Ectodermal cell (in vitro differentiated cells): ENCODE measurements around the gene WIPF2. TPM values are rescaled to one million over a fixed set of nuclear protein-coding genes. Genes with fewer than 3 reads are reported as not detected.

Experiments
- H3K27ac ChIP-seq: 2 replicates; pipeline ENCODE4 v1.7.0; 2013; ENCODE audit warnings: mild to moderate bottlenecking, low read depth, low read length; ENCODE audit not compliant: insufficient read depth, poor library complexity, severe bottlenecking
- H3K27me3 ChIP-seq: 2 replicates; pipeline ENCODE4 v1.7.0; 2013; ENCODE audit warnings: mild to moderate bottlenecking, low read length; ENCODE audit not compliant: insufficient read depth, control insufficient read depth, poor library complexity, severe bottlenecking
- H3K36me3 ChIP-seq: one replicate; pipeline ENCODE4 v1.7.0; 2013; ENCODE audit warnings: low read length; ENCODE audit not compliant: control insufficient read depth, insufficient read depth
- H3K4me1 ChIP-seq: one replicate; pipeline ENCODE4 v1.7.0; 2013; ENCODE audit warnings: low read length; ENCODE audit not compliant: control insufficient read depth, insufficient read depth
- H3K4me3 ChIP-seq: 2 replicates; pipeline ENCODE4 v1.7.0; 2013; ENCODE audit warnings: low read depth, low read length, control low read depth; ENCODE audit not compliant: insufficient read depth
- H3K9me3 ChIP-seq: 2 replicates; pipeline ENCODE4 v1.7.0; 2013; ENCODE audit warnings: mild to moderate bottlenecking, low read length, moderate library complexity; ENCODE audit not compliant: control insufficient read depth
- WGBS, 2 experiments: methylation state at CpG; one replicate each; pipeline ENCODE4 v1.1.7; 2013; ENCODE audit warnings: missing lambda C conversion rate in 2 of 2; 5-methylcytosine and 5-hydroxymethylcytosine counted together
- polyA plus RNA-seq, 4 experiments: library from polyadenylated mRNA; stranded (reverse); fragments of 50-300 nt; gene quantifications; one replicate each; pipeline ENCODE4 v1.2.3, GENCODE V29; 2013

The WIPF2 gene
- 27.6 TPM for polyA plus RNA-seq (2013, experiment 1 of 4)
- polyA plus RNA-seq (2013, experiment 2 of 4): 31.0 TPM
- 19.3 TPM for polyA plus RNA-seq (2013, experiment 3 of 4)
- 26.4 TPM for polyA plus RNA-seq (2013, experiment 4 of 4)

- WGBS, 2 experiments: 8% methylated on average over 57 to 59 of the region's 59 CpGs
- Histone ChIP-seq H3K27ac (peak within 1 kb of the TSS; percentile 95), H3K4me3 (peak within 1 kb of the TSS; percentile 67), H3K4me1 (peaks cover 2% of the 10 kb centered on the region), H3K9me3 (no peaks in the 10 kb centered on the region), H3K36me3 (no peaks in the 10 kb centered on the region), H3K27me3 (no peaks in the 10 kb centered on the region)
Observed at GRCh38 chr17:40218740-40219593, at the start of gene WIPF2. Gene WIPF2 (plus strand): TSS chr17:40219304. CDS start chr17:40256460, 37,156 bp downstream.

GRCh38 chr17:40170325-40170724 is 48.8 kb upstream of the WIPF2 start:
- peaks cover 61% of the 10 kb centered on the region for H3K36me3 ChIP-seq

GRCh38 chr17:40171750-40172149 is 47.4 kb upstream of the WIPF2 start:
- H3K27me3 ChIP-seq: no peaks in the 10 kb centered on the region
- WGBS, 2 experiments: 96 to 100% methylated on average over 1 of the region's 1 CpG
- no peak overlapping the region for H3K4me3 ChIP-seq
- H3K9me3 ChIP-seq: no peaks in the 10 kb centered on the region
- peaks cover 12% of the 10 kb centered on the region for H3K4me1 ChIP-seq
- no peak overlapping the region for H3K27ac ChIP-seq
- H3K36me3 ChIP-seq: peaks cover 60% of the 10 kb centered on the region

More at GRCh38 chr17:40170325-40170724, 48.8 kb upstream of the WIPF2 start:
- no peaks in the 10 kb centered on the region for H3K27me3 ChIP-seq
- no peak overlapping the region for H3K4me3 ChIP-seq
- no peaks in the 10 kb centered on the region for H3K9me3 ChIP-seq
- H3K4me1 ChIP-seq: no peaks in the 10 kb centered on the region
- 94 to 96% methylated on average over 2 of the region's 2 CpGs for WGBS, 2 experiments
- H3K27ac ChIP-seq: no peak overlapping the region

GRCh38 chr17:40173091-40173777 is 45.9 kb upstream of the WIPF2 start:
- WGBS, 2 experiments: 94 to 96% methylated on average over 4 of the region's 4 CpGs
- Histone ChIP-seq H3K4me3 (no peak overlapping the region), H3K36me3 (peaks cover 48% of the 10 kb centered on the region), H3K27ac (no peak overlapping the region), H3K27me3 (no peaks in the 10 kb centered on the region), H3K4me1 (peaks cover 12% of the 10 kb centered on the region), H3K9me3 (no peaks in the 10 kb centered on the region)

- WGBS, 2 experiments: 89% methylated on average over 3 of the region's 3 CpGs
- Histone ChIP-seq H3K36me3 (peaks cover 44% of the 10 kb centered on the region), H3K27me3 (no peaks in the 10 kb centered on the region), H3K9me3 (no peaks in the 10 kb centered on the region), H3K27ac (no peak overlapping the region), H3K4me1 (peaks cover 12% of the 10 kb centered on the region), H3K4me3 (no peak overlapping the region)
Observed at GRCh38 chr17:40173778-40174135, 45.3 kb upstream of the WIPF2 start.

- Histone ChIP-seq H3K27me3 (no peaks in the 10 kb centered on the region), H3K4me1 (peaks cover 12% of the 10 kb centered on the region), H3K27ac (peak overlapping the region; percentile 46), H3K9me3 (no peaks in the 10 kb centered on the region), H3K36me3 (peaks cover 36% of the 10 kb centered on the region), H3K4me3 (no peak overlapping the region)
- 96% methylated on average over 1 of the region's 1 CpG for WGBS, 2 experiments
Observed at GRCh38 chr17:40174514-40174913, 44.6 kb upstream of the WIPF2 start.

- no peak overlapping the region for H3K27ac ChIP-seq
- no peak overlapping the region for H3K4me3 ChIP-seq
- peaks cover 21% of the 10 kb centered on the region for H3K36me3 ChIP-seq
- no peaks in the 10 kb centered on the region for H3K27me3 ChIP-seq
- peaks cover 12% of the 10 kb centered on the region for H3K4me1 ChIP-seq
- 86 to 88% methylated on average over 7 of the region's 7 CpGs for WGBS, 2 experiments
- H3K9me3 ChIP-seq: no peaks in the 10 kb centered on the region
Observed at GRCh38 chr17:40175928-40176753, 43.0 kb upstream of the WIPF2 start.

GRCh38 chr17:40176754-40177110 is 42.4 kb upstream of the WIPF2 start:
- H3K4me3 ChIP-seq: no peak overlapping the region

GRCh38 chr17:40177275-40177874 is 41.7 kb upstream of the WIPF2 start, which contains the start of gene RAPGEFL1:
Gene RAPGEFL1 (plus strand): TSS chr17:40177470. CDS start chr17:40177862, 392 bp downstream.
- Histone ChIP-seq H3K4me1 (peaks cover 12% of the 10 kb centered on the region), H3K36me3 (peaks cover 9% of the 10 kb centered on the region), H3K27ac (no peak within 1 kb of the TSS), H3K4me3 (peak within 1 kb of the TSS; percentile 39), H3K9me3 (no peaks in the 10 kb centered on the region), H3K27me3 (no peaks in the 10 kb centered on the region)
- 1% methylated on average over 57 of the region's 57 CpGs for WGBS, 2 experiments

More at GRCh38 chr17:40176754-40177110, 42.4 kb upstream of the WIPF2 start:
- H3K27ac ChIP-seq: no peak overlapping the region
- no peaks in the 10 kb centered on the region for H3K9me3 ChIP-seq
- H3K36me3 ChIP-seq: peaks cover 15% of the 10 kb centered on the region
- no peaks in the 10 kb centered on the region for H3K27me3 ChIP-seq
- peaks cover 12% of the 10 kb centered on the region for H3K4me1 ChIP-seq
- 93 to 97% methylated on average over 2 of the region's 2 CpGs for WGBS, 2 experiments
